Measurements from ENCODE around the gene ISG20.
A peak's percentile ranks its signal among the peaks of the same experiment; 100 is the strongest.

ISG20 gene

DNA sequence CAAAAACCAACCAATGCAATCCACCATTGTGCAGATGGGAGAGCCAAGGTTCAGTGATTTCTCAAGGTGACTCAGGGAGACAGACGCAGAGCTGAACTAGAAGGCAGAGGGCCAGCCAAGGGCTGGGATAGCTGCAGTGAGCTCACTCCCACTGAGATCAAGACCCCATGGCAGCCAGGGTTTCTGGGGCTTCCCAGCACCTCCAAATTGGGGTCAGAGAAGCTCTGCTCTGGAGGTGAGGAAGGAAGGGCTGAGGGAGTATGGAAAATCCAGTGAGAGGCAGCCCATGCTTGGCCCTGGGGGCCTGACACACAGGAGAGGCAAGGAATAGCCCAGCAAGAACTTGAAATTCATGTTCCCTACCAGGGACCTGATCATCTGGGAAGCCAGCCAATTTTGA is 61.0 kb downstream of the ISG20 start:
- POLR2A ChIA-PET = no interaction called here
- CTCF ChIA-PET = interaction anchor here (1.1 kb wide), 1 partner anchor 39 kb away, joined by 5 read pairs; no protein-coding TSS in a partner anchor
- DNase-seq (ENCODE audit: extremely low spot score) = no peak
- TF ChIP-seq NFRKB (IDR thresholded peaks at IDR 0.05) (no peak), L3MBTL2 (conservative IDR thresholded peaks at IDR 0.05) (no peak), FOXA1 (IDR thresholded peaks at IDR 0.05) (no peak), FOXK2 (IDR thresholded peaks at IDR 0.05) (no peak), ARNT (IDR thresholded peaks at IDR 0.05) (no peak), LEF1 (IDR thresholded peaks at IDR 0.05; ENCODE audit: borderline replicate concordance) (no peak), TARDBP (IDR thresholded peaks at IDR 0.05) (no peak), ZNF384 (IDR thresholded peaks at IDR 0.05) (no peak), SP1 (IDR thresholded peaks at IDR 0.05) (no peak), BHLHE40 (IDR thresholded peaks at IDR 0.05; ENCODE audit: borderline replicate concordance) (no peak), CTBP1 (IDR thresholded peaks at IDR 0.05; ENCODE audit: borderline replicate concordance) (no peak), HDGF (IDR thresholded peaks at IDR 0.05; ENCODE audit: borderline replicate concordance) (no peak), SUZ12 (IDR thresholded peaks at IDR 0.05) (no peak), FOXM1 (IDR thresholded peaks at IDR 0.05; ENCODE audit: borderline replicate concordance) (no peak), ELF4 (IDR thresholded peaks at IDR 0.05) (no peak)
- TF ChIP-seq, protein P1, sequence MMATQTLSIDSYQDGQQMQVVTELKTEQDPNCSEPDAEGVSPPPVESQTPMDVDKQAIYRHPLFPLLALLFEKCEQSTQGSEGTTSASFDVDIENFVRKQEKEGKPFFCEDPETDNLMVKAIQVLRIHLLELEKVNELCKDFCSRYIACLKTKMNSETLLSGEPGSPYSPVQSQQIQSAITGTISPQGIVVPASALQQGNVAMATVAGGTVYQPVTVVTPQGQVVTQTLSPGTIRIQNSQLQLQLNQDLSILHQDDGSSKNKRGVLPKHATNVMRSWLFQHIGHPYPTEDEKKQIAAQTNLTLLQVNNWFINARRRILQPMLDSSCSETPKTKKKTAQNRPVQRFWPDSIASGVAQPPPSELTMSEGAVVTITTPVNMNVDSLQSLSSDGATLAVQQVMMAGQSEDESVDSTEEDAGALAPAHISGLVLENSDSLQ (IDR thresholded peaks at IDR 0.05) = no peak

DNA sequence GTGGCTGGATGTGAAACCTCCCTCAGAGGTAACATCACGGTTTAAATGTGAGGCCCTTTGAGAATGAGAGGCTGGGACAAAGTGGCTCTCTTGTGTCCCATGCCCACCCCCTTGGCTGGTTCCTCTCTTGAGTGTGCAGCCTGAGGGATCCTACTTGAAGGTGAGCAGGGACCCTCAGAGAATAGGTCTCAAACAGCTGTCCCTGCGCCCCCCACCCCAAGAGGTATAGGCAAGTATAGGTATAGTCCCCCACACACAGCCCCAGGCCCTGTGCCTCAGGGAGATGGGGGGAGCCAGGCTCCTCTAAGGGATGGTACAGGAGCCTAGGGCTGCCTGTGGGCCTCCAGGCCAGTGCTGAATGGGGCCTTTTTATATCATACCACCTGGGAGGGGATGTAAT is 61.9 kb downstream of the ISG20 start:
- POLR2A ChIA-PET = no interaction called here

DNA sequence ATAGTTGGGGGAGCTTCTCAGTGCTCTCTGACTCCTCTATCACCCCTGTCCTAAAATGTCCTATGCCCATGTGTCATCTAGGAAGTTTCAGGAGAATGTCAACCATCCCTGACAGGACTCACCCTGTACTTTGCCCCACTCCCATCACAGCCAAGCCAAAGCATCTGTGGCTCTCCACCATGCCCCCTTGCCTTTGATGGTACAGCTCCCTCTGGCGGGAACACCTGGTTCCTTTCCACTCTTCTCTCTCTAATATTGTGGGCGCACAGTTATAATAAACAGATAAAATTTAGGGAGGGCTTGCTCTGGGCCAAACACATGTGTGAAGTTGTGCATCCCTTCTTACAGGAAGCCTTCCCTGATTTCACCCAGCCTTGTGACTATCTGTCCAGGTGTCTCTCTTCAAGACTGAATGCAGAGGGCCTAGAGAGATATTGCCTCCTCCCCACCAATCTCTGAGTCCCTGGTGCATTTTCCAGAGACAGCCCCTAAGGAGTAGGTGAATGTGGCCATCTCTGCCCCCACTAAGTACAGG is 62.8 kb downstream of the ISG20 start:
- no peak for TF ChIP-seq LEF1 (IDR thresholded peaks at IDR 0.05; ENCODE audit: borderline replicate concordance)
- peak; percentile 35 for DNase-seq (ENCODE audit: extremely low spot score)
- CTCF ChIA-PET = interaction anchor here (0.7 to 1.9 kb wide), 4 partner anchors 9 to 234 kb away, joined by 3 to 7 read pairs (median 3); partner anchors contain the start of genes MRPL46 and MRPS11
- POLR2A ChIA-PET = no interaction called here

More for the DNA sequence above, 61.9 kb downstream of the ISG20 start:
- TF ChIP-seq ZNF384 (IDR thresholded peaks at IDR 0.05) = no peak
- CTCF ChIA-PET = interaction anchor here (0.7 to 1.9 kb wide), 4 partner anchors 10 to 233 kb away, joined by 3 to 7 read pairs (median 3); partner anchors contain the start of genes MRPL46 and MRPS11
- DNase-seq (ENCODE audit: extremely low spot score) = no peak

DNA sequence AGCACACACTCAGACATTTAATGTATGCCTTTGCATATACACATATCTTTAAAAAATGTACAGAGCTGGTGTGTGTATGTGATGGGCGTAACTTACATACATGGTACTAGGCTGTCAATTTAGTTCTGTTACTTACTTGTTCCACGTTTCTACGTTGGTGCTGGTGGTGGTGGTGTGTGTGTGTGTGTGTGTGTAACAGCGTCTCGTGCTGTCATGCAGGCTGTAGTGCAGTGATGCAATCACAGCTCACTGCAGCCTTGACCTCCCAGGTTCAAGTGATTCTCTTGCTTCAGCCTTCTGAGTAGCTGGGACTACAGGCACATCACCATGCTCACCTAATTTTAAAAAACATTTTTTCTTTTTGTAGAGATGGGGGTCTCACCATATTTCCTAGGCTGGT is 64.2 kb downstream of the ISG20 start:
- no peak for DNase-seq (ENCODE audit: extremely low spot score)
- CTCF ChIA-PET = no interaction called here
- POLR2A ChIA-PET = no interaction called here
- TF ChIP-seq ZNF384 (IDR thresholded peaks at IDR 0.05) (no peak), TARDBP (IDR thresholded peaks at IDR 0.05) (no peak), FOXA1 (IDR thresholded peaks at IDR 0.05) (no peak), BHLHE40 (IDR thresholded peaks at IDR 0.05; ENCODE audit: borderline replicate concordance) (no peak), SUZ12 (IDR thresholded peaks at IDR 0.05) (no peak), HDGF (IDR thresholded peaks at IDR 0.05; ENCODE audit: borderline replicate concordance) (no peak), FOXK2 (IDR thresholded peaks at IDR 0.05) (no peak), LEF1 (IDR thresholded peaks at IDR 0.05; ENCODE audit: borderline replicate concordance) (no peak), SP1 (IDR thresholded peaks at IDR 0.05) (no peak), L3MBTL2 (conservative IDR thresholded peaks at IDR 0.05) (no peak), CTBP1 (IDR thresholded peaks at IDR 0.05; ENCODE audit: borderline replicate concordance) (no peak), NFRKB (IDR thresholded peaks at IDR 0.05) (no peak), ELF4 (IDR thresholded peaks at IDR 0.05) (no peak), ARNT (IDR thresholded peaks at IDR 0.05) (no peak), FOXM1 (IDR thresholded peaks at IDR 0.05; ENCODE audit: borderline replicate concordance) (no peak)
- TF ChIP-seq, protein P1 (IDR thresholded peaks at IDR 0.05) = no peak

DNA sequence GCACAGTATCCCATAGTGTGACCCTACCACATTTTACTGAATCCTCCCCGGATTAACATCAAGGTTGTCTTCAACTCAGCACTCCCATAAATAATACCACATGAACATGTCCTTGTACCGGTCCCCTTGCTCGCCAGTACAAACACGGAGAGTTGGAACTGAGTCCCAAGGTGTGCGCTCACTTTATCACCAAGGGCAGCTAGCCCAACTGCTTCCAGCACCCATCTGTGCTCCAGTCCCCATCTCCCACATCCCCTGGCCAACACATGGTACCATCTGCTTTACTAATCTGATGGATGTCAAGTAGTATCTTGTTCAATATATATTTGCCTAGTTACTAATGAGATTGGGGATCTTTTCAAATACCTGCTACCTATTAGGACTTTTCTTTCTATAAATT is 64.7 kb downstream of the ISG20 start:
- DNase-seq (ENCODE audit: extremely low spot score) = no peak
- ChIA-PET POLR2A (no interaction called here), CTCF (no interaction called here)
- TF ChIP-seq FOXK2 (IDR thresholded peaks at IDR 0.05) (no peak), ARNT (IDR thresholded peaks at IDR 0.05) (no peak), LEF1 (IDR thresholded peaks at IDR 0.05; ENCODE audit: borderline replicate concordance) (no peak), CTBP1 (IDR thresholded peaks at IDR 0.05; ENCODE audit: borderline replicate concordance) (no peak), ZNF384 (IDR thresholded peaks at IDR 0.05) (no peak), ELF4 (IDR thresholded peaks at IDR 0.05) (no peak), HDGF (IDR thresholded peaks at IDR 0.05; ENCODE audit: borderline replicate concordance) (no peak), BHLHE40 (IDR thresholded peaks at IDR 0.05; ENCODE audit: borderline replicate concordance) (no peak), NFRKB (IDR thresholded peaks at IDR 0.05) (no peak), TARDBP (IDR thresholded peaks at IDR 0.05) (no peak), SUZ12 (IDR thresholded peaks at IDR 0.05) (no peak), L3MBTL2 (conservative IDR thresholded peaks at IDR 0.05) (no peak), FOXA1 (IDR thresholded peaks at IDR 0.05) (no peak), SP1 (IDR thresholded peaks at IDR 0.05) (no peak), FOXM1 (IDR thresholded peaks at IDR 0.05; ENCODE audit: borderline replicate concordance) (no peak)
- TF ChIP-seq, protein P1 (IDR thresholded peaks at IDR 0.05) = no peak

DNA sequence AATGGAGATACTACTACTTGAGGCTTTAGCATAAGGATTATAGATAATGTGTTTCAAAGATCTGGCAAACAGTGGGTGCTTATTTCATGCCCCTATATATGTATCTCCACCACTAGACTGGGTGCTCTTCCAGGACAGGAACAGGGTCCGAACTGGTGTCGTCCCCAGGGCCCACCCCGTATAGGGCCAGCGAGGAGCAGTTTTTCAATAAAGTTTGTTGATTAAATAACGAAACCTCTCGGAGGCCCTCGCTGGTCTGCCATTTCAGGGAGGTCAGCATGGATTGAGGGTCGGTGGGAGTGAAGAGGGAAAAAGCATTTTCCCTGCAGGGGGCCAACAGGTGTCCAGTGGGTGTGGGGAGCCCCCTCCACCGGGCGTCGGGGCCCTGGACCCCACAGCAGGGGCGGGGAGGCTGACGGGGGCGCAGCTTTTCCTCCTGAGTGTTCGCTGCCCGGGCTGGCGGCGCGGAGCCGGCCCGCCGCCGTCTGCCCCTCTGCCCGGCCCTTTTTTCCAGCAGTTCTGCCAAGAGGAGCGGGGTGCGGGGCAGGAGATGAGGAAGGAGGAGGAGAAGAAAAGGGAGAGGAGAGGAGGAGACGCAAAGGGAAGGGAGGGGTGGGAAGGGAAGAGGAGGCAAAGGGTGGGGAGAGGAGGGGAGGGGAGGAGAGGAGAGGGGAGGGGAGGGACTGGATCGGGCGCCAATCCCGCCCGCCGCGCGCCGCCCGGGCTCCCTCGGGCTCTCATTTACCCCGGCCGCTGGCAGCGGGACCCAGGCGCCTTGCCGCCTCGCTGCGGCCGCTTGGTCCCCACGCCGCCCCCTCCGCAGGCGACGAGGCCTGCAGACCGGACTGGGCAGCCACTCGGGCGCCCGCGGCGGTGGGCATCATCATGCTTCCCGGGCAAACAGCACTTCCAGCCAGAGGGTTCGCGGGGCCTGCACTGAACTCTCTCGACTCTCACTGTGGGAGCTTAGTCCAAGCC is 66.3 kb downstream of the ISG20 start:
- DNase-seq (ENCODE audit: extremely low spot score) = no peak
- CTCF ChIA-PET = no interaction called here
- TF ChIP-seq HDGF (IDR thresholded peaks at IDR 0.05; ENCODE audit: borderline replicate concordance) (no peak), FOXK2 (IDR thresholded peaks at IDR 0.05) (no peak), SP1 (IDR thresholded peaks at IDR 0.05) (no peak), L3MBTL2 (conservative IDR thresholded peaks at IDR 0.05) (no peak), FOXM1 (IDR thresholded peaks at IDR 0.05; ENCODE audit: borderline replicate concordance) (no peak), CTBP1 (IDR thresholded peaks at IDR 0.05; ENCODE audit: borderline replicate concordance) (no peak), ARNT (IDR thresholded peaks at IDR 0.05) (no peak), ELF4 (IDR thresholded peaks at IDR 0.05) (no peak)
- TF ChIP-seq, protein P1 (IDR thresholded peaks at IDR 0.05) = no peak
- POLR2A ChIA-PET = no interaction called here
